HG02852 (cell line): Measurements from ENCODE around the gene LRRC23.

Experiments
- ATAC-seq: cut with Tn5 transposase; IDR thresholded peaks from one replicate; pipeline ENCODE4 v1.9.1; 2021; ENCODE audit warnings: mild to moderate bottlenecking, moderate library complexity; ENCODE audit not compliant: unreplicated experiment

The LRRC23 gene

DNA sequence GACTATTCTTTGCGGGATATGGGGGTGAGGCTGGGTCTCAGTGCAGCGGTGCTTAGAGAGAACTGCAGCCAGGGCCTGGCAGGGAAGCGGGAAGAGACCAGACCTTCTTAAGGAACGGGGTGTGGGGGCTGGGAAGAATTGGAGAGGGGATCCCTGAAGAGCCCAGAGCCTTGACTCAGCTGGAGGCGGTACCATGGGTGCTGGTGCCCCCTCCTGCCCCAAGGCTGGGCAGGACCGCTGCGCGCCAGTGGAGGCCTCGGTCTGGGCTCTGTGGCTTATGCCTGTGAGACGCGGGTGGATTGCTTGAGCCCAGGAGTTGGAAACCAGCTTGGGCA is 37.7 kb downstream of the LRRC23 start:
- no peak for ATAC-seq

- peak; percentile 28 for ATAC-seq
These were observed 38.7 kb downstream of the LRRC23 start for GRCh38 chr12:6943389-6943721.

DNA sequence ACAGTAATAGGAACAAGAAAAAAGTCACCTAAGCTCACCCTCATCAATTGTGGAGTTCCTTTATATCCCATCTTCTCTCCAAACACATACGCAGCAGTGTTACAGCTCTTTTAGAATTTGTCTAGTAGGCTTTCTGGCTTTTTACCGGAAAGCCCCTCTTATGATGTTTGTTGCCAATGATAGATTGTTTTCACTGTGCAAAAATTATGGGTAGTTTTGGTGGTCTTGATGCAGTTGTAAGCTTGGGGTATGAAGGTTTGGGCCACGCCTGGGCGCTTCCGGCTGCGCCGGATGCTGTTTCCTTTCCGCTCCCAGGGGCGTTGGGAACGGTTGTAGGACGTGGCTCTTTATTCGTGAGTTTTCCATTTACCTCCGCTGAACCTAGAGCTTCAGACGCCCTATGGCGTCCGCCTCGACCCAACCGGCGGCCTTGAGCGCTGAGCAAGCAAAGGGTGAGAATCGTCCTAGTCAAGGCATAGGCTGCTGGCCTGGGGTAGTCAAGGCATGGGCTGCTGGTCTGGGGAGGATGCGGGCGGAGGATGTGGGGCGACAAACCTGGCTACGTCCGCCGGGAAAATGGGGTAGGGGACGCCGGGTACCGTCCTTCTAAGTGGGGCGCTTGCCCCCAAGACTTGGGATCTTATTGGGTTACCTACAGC is 39.2 kb downstream of the LRRC23 start, which contains the start of the genes C12orf57 and RNU7-1:
Gene C12orf57 (plus strand): TSS at position 301 of the 659 bp plus-strand sequence. CDS start 100 bp downstream, at position 401.
Gene RNU7-1 (plus strand): TSS at position 95 of the 659 bp plus-strand sequence.
- peak; percentile 33 for ATAC-seq

DNA sequence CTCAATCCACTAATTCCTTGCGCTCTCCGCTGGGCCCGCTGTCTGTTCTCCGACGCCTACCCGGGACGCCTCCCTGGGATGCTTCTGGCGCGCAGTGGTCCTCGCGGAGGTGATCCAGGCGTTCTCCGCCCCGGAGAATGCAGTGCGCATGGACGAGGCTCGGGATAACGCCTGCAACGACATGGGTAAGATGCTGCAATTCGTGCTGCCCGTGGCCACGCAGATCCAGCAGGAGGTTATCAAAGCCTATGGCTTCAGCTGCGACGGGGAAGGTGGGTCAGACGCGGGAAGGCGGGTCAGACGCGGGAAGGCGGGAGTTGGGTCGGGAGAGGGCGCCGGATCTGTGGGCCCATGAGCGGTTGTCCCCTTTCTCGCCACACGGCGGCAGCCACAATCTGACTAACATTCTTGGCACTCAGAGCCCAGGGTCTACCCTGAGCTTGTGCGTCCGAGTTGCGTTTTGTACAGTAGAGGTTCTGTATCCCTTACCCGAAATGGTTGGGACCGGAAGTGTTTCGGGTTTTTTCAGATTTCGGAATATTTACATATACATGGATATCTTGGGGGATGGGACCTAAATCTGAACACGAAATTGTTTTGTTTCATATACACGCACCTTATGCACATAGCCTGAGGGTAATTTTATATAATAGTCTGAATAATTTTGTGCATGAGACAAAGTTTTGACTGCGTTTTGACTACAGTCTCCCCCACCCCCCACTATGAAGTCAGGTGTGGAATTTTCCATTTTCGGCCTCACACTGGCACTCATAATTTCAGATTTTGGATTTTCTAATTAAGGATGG is 40.0 kb downstream of the LRRC23 start:
- ATAC-seq = peak; percentile 48

DNA sequence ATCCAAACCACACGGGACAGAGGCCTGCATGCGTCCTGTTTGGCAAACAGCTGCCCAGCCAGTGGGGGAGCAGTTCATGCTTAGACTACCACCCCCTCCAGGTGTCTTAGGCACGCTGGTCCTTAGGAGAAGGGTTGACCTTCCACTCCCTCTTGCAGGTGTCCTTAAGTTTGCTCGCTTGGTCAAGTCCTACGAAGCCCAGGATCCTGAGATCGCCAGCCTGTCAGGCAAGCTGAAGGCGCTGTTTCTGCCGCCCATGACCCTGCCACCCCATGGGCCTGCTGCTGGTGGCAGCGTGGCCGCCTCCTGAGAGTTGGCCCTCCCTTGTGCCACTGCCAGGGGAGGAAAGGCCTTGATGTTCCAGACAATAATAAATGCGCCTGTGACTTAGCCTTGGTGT is 41.0 kb downstream of the LRRC23 start:
- ATAC-seq = no peak

DNA sequence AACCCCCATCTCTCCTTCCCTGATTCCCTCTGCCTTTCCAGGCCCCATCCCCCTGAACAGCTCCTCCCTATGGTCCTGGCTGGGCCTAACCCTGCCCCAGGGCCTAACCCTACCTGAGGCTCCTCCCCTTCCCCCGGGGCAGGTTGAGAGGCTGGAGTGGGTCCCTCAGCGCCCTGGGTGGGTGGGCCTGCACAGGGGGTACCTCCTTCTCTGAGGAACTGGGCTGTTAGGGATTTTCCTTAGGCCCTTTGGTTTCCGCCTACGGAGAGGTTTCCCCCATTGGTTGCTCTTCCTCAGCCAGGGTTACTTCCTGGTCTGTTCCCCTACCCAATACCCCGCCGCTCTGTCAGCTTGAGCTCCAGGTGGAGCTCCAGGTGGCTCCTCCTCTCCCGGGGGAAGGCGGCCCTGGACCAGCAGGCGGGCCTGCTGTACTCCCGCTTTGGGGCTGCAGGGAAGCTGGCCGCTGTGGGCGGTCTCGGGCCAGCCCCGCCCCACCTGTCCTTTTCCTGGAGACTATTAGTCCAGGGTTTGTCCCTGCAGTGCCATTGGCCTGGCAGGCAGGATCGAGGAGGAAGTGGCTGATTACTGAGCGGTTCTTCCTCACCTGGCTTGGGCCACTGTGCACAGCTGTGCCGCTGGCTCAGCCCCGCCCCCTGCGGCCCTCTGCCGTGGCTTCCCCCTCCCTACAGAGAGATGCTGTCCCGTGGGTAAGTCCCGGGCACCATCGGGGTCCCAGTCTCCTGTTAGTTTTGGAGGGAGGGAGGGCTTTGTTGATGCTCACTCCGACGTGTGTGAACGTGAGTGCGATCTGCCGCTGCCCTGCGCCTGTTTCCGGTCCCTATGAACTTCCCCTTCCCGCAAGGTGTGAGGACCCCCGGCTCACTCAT is 41.7 kb downstream of the LRRC23 start:
- ATAC-seq = peak; percentile 25

DNA sequence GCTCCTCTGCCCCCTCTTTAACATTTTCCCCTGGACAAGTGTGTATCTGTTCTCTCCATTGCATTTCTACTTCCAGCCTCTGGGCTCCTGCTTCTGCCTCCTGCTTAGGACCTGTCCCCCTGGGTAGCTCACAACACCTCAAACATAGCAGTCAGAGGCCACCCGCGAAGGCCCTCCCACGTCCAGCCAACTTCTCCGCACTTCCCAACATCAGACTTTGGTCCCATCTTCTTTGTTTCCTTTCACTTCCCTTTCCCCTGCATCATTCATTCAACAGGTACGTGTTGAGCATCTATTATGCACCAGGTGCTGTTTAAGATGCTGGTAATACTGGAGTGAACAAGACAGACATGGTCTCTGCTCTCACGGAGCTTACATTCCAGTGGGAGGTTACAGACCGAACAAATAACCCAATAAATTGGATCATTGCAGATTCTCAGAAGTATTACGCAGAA is 42.3 kb downstream of the LRRC23 start:
- no peak for ATAC-seq

DNA sequence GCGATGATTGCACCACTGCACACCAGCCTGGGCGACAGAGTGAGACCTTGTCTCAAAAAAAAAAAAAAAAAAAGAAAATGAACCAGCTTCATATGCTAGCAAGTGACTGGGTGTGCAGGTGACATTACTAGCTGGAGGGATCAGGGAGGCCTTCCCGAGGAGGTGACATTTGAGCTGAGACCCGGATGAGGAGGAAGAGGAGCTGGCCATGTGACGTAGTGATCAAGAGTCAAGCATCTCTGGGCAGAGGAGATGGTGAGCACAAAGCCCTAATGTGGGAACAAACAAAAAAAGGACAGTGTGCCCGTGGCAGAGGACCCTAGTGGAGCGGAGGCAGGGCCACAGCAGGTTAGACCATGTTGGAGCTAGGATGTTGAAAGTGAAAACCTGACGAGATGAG is 43.0 kb downstream of the LRRC23 start:
- ATAC-seq = no peak

DNA sequence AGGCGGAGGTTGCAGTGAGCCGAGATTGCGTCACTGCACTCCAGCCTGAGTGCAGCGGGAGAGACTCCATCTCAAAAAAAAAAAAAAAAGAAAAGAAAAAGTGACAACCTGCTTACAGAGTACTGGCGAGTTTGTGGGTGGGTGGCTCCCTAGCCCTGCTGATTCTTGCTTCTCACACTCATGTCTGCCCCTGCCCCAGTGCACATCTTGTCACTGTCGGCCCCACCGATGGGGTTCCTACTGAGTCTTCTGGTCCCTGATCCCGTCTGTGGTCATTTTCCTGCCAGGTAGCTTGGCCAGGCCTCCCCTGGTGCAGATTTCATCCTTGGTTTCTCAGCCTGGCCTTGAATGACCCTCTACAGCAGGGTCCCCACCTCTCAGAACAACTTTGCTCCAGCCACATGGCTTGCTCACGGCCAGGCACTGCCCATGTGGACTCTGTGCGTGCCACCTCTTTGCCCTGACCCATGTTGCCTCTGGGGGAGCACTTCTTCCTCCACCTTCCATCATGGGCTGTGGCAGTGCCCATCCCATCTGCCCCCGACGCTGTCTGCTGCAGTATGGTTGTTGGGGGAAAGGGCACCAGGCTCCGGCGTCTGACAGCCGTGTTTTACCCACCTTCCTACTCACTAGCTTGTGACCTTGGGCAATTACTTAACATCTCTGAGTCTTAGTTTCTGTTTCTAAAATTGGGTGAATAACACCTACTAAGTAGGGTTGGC is 44.4 kb downstream of the LRRC23 start:
- ATAC-seq = no peak

- no peak for ATAC-seq
These were observed 45.8 kb downstream of the LRRC23 start for GRCh38 chr12:6950401-6950801.

- no peak for ATAC-seq
These were observed 46.4 kb downstream of the LRRC23 start, which contains the start of gene PTPN6 for GRCh38 chr12:6950811-6951540. Gene PTPN6 (plus strand): TSS chr12:6951356. CDS start chr12:6951513, 157 bp downstream.

DNA sequence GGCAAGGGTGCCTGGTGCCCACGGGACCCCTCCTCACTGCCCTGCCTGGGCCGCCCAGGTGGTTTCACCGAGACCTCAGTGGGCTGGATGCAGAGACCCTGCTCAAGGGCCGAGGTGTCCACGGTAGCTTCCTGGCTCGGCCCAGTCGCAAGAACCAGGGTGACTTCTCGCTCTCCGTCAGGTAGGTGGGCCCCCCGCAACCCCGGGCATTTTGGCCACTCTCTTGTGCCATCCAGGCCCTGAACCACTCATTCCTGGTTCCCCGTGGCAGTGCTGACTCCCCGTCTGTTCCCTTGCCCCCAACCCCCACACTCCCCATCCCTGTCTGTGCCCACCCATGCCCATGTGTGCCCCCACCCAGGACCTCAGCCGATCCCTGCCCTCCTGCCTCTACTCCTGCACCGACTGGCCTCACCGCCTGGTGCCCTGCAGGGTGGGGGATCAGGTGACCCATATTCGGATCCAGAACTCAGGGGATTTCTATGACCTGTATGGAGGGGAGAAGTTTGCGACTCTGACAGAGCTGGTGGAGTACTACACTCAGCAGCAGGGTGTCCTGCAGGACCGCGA is 47.0 kb downstream of the LRRC23 start:
- no peak for ATAC-seq

- ATAC-seq = no peak
These were observed 47.7 kb downstream of the LRRC23 start for GRCh38 chr12:6952121-6952862.

- ATAC-seq = no peak
These were observed 48.3 kb downstream of the LRRC23 start for GRCh38 chr12:6952863-6953441.

- ATAC-seq = peak; percentile 53
These were observed 49.1 kb downstream of the LRRC23 start for GRCh38 chr12:6953442-6954315.

- ATAC-seq = no peak
These were observed 49.9 kb downstream of the LRRC23 start for GRCh38 chr12:6954316-6955107.
